GM10266 (cell line): ENCODE measurements around the gene PSMD6.

Experiments
- DNase-seq: peaks from one replicate; pipeline ENCODE4 v3.0.0; 2012; ENCODE audit errors: extremely low spot score
- TF ChIP-seq, protein P1 (sequence below): IDR thresholded peaks from 2 replicates; pipeline ENCODE4 v1.5.1; 2012; ENCODE audit warnings: mild to moderate bottlenecking, low read depth; ENCODE audit not compliant: control insufficient read depth, insufficient read depth; ENCODE audit errors: missing control alignments

The PSMD6 gene

DNA sequence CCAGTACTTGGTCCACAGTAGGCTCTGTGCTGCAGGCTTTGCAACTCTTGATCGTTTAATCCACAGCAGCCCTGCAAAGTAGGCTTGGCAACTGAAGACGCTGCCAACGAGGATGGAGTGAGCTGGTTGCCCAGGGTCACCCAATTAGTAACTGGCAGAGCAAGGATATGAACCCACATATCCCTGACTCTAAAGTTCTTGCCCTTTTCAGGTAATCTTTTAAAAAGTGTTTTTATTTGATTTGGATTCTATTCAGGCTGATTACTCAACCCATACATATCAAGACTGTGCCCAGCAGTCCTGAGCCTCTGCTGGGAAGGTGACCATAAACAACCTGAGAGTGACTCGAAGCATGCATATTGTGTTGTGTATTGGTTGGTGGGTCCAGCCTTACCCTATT lies 50.3 kb downstream of the PSMD6 start:
- DNase-seq, result no peak
- TF ChIP-seq, protein P1, sequence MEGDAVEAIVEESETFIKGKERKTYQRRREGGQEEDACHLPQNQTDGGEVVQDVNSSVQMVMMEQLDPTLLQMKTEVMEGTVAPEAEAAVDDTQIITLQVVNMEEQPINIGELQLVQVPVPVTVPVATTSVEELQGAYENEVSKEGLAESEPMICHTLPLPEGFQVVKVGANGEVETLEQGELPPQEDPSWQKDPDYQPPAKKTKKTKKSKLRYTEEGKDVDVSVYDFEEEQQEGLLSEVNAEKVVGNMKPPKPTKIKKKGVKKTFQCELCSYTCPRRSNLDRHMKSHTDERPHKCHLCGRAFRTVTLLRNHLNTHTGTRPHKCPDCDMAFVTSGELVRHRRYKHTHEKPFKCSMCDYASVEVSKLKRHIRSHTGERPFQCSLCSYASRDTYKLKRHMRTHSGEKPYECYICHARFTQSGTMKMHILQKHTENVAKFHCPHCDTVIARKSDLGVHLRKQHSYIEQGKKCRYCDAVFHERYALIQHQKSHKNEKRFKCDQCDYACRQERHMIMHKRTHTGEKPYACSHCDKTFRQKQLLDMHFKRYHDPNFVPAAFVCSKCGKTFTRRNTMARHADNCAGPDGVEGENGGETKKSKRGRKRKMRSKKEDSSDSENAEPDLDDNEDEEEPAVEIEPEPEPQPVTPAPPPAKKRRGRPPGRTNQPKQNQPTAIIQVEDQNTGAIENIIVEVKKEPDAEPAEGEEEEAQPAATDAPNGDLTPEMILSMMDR, result no peak

DNA sequence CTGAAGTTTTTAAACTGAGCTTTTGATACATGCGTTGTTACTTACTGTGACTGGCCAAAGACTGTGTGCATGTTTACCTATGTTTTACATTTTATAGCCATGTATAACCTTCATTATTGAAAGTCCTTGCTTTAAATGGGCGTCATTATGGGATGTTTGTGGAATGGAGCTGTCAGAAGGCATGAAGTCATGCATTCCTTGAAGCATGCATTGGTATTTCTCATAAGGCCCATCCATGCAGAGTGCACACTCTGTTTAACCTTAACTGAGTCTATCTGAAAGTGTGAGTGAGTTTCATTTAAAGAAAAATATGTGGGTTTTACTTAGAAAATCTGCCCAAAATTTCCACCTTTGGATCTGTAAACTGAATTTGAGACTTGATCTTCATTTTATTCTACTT lies 51.1 kb downstream of the PSMD6 start:
- DNase-seq, result no peak
- TF ChIP-seq, protein P1, result no peak

DNA sequence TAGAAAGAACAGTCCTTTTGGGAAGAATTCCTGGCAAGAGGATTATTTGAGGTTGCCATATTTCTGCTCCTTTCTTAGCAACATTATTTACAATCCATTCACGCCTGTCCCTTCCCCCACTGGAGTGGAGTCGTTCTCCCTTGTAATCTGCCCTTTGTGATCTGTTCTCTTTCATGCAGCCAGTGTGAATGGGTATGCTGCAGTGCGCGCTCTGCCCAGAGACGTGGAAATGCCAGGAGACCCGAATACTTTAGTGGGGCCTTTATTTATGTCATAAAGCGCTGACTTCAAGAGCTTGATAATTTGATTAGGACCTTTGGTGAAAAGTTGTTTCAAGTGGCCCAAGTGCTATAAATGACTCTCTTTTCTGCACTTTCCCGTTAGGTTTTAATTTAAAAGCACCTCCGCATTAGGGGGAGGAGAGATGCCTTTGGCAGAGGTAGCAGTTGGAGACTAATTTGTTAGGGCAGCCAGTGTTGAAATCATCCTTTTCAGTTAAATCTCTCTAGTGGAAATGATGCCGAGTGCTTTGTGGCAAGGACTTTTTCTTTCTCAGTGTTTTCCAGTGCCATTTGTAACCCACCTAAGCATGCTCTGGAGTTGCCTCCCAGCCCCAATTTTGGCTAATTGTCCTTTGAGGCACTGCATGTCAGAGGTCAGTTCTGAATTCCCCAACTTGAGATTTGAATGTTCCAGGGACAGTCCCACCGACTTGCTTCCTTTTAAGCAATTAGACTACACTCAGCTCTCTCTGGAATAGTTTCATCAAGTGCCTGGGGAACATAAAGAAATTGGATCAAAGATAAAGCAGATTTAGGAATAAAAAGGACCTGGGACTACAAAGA lies 52.4 kb downstream of the PSMD6 start:
- no peak for DNase-seq
- TF ChIP-seq, protein P1, result no peak

DNA sequence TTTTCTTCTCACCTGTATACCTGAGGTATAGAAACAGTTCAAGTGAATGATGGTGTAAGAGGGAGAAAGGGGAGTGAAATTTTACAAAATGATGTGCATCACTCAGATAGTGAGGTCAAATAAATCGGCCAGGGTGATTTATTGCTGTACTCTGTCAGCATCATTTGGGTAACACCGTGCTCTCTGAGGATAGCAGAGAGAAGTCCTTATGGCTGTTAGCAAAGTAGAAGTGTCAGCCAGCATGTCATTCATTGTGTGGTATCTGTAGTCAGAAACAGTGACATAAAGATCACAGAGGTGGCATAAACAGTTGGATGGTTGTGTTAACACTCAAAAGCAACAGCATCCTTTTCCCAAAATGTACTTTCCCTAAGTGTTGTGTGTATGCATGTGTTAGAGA lies 53.4 kb downstream of the PSMD6 start:
- TF ChIP-seq, protein P1, result no peak
- DNase-seq, result no peak

DNA sequence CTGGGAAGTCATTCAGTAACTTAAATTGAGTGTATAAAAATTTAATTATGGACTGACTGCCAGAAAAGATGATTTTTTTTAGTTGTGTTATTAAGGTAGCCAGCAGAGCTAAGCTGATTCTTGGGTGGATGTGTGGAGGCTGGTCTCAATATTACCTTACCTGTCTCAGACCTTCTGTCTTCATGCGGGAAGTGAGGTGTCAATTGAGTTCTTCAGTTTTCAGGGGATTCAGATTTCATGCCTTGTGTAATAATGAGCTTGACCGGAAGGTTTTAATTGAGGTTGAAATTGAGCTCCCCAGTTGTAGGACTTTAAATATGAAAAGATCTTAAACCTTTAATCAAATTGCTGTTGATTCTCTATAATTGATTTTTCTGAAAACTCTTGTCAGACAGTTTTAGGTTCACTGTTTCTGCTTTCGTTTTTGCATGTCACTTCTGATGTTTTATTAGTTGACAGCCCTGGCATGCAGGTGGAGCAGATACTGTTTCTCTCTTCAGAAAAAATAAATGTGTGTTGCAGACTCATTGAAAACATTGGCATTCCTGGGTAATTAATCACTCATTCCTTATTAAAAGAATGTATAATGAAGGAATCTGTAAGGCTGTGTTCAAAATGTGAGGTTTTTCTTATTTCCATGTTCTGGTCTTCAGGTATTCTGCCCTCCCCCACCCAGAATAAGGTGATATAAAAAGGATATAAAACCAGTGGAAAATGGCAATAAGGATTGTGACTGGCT lies 54.5 kb downstream of the PSMD6 start:
- DNase-seq, result no peak
- TF ChIP-seq, protein P1, result no peak

DNA sequence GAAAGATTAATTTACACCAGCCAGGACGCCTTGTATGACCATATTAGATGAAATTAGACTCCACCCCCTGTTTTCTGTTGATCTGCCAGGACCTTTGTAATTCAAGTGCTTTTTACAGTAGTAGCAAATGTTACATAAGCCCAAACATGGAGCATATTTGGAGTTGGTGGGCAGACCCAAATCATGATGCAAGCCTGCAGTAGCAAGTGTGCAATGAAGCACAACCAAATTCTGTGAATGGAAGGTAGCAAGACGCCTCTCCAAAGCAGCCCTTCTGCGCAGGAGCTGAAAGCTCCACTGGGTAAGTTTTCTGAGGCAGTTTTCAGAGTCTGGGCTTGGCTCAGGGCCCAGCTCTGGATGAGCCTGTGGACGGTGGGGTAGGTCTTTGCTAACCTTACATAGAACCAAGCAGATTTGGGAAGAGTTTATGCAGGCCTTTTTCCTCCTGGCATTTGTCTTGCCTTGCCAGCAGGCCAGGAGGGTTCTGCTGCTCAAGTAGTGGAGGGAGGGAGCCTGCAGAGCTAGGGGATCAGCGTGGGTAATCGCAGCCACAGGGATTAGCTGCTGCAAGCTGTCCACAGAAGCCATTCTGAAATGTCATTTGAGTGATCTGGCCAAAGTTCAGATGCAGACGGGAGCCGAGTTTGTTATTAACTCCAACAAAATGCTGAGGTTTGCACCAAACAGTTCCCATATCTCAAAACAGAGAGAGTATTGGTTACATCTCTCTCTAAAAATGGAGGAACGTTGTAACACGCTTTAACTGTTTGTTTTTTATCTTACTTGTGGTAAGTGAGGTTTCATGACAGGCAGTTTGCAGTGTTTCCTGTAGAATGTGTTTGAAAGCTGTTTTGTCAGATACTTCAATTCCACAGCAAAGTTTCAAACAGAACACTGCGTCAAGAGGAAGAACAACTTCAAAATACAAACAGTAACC lies 55.4 kb downstream of the PSMD6 start:
- TF ChIP-seq, protein P1, result no peak
- DNase-seq, result peak; percentile 26
